Mammary epithelial cell (primary cell): ENCODE data around the gene PSEN1.

Source experiments
- EZH2 ChIP-seq: IDR thresholded peaks from 2 replicates; pipeline ENCODE4 v1.6.1; 2012; ENCODE audit warnings: low read length, inconsistent platforms, borderline replicate concordance
- TF ChIP-seq, protein P1 (sequence below), 2 donors: IDR thresholded peaks in 1 of 2; conservative IDR thresholded peaks in 1 of 2; 2 replicates each; pipeline ENCODE4 v1.5.1; 2011 to 2012; ENCODE audit warnings: inconsistent platforms in 2 of 2, low read length in 2 of 2, mild to moderate bottlenecking in 2 of 2, control low read depth in 1 of 2, low read depth in 1 of 2; ENCODE audit not compliant: insufficient read depth in 1 of 2; ENCODE audit errors: extremely low read depth in 1 of 2

DNA sequence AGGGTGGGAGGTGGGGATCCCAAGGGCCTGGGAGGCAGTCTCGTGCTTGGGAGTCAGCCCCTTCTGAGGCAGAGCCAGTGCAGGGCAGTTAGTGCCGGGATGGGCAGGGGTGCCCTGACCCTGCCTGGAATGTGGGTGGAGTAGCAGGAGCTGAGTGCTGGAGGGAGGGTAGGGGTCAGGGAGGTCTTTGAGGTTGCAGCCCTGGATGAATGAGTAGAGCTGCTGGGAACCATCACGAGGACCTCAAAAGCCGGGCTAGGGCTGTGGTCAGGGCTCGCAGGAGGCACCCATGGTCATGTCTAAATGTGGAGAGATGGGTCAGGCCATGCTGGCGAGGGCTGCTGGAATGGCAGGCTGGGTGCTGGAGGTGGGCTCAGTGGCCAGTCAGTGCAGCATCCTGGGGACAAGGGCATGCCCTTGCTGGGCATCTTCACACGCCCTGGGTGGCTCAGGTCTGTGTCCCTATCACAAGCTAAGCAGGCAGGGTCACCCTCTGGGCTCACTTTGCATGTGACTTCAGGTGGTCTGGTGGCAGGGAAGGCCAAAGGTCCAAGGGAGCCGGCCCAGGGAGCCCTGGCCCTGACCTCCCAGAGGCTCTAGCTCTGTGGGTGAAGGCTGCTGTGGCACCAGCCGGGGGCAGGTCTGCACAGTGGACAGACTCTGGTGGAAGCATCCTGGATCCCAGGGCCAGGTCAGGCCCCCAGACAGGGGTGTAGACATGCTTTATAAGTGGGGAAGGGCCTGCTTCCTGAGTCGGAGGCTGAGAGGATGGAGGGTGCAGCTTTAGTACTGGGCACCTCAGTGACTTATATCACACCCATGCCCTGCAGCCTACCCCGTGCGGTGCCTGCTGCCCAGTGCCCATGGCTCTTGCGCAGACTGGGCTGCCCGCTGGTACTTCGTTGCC lies 125.5 kb downstream of the PSEN1 start:
- TF ChIP-seq, protein P1, sequence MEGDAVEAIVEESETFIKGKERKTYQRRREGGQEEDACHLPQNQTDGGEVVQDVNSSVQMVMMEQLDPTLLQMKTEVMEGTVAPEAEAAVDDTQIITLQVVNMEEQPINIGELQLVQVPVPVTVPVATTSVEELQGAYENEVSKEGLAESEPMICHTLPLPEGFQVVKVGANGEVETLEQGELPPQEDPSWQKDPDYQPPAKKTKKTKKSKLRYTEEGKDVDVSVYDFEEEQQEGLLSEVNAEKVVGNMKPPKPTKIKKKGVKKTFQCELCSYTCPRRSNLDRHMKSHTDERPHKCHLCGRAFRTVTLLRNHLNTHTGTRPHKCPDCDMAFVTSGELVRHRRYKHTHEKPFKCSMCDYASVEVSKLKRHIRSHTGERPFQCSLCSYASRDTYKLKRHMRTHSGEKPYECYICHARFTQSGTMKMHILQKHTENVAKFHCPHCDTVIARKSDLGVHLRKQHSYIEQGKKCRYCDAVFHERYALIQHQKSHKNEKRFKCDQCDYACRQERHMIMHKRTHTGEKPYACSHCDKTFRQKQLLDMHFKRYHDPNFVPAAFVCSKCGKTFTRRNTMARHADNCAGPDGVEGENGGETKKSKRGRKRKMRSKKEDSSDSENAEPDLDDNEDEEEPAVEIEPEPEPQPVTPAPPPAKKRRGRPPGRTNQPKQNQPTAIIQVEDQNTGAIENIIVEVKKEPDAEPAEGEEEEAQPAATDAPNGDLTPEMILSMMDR (conservative IDR thresholded peaks at IDR 0.05 in 1 of 2, IDR thresholded peaks at IDR 0.05 in 1 of 2; ENCODE audit: extremely low read depth in 1 of 2, insufficient read depth in 1 of 2, low read depth in 1 of 2, low read length in 2 of 2) = no peak
- TF ChIP-seq EZH2 = no peak
